Endodermal cell (in vitro differentiated cells): ENCODE results near the gene TPH2. TPM values are rescaled to one million over a fixed set of nuclear protein-coding genes. Genes with fewer than 3 reads are reported as not detected.

ENCODE experiments used
- DNase-seq: peaks from one replicate; pipeline ENCODE4 v3.0.0-alpha.2; 2017
- H3K27ac ChIP-seq: 2 replicates; pipeline ENCODE4 v1.5.1; 2013; ENCODE audit warnings: mild to moderate bottlenecking, low read depth, low read length, moderate library complexity
- H3K27me3 ChIP-seq: 2 replicates; pipeline ENCODE4 v1.6.1; 2013; ENCODE audit warnings: mild to moderate bottlenecking, low read length, moderate library complexity; ENCODE audit not compliant: insufficient read depth, control insufficient read depth, poor library complexity, severe bottlenecking
- H3K36me3 ChIP-seq: 2 replicates; pipeline ENCODE4 v1.7.0; 2013; ENCODE audit warnings: mild to moderate bottlenecking, low read length, moderate library complexity; ENCODE audit not compliant: control insufficient read depth, insufficient read depth
- H3K4me1 ChIP-seq: one replicate; pipeline ENCODE4 v1.7.0; 2013; ENCODE audit warnings: low read length; ENCODE audit not compliant: control insufficient read depth, insufficient read depth
- H3K4me3 ChIP-seq: 2 replicates; pipeline ENCODE4 v1.5.1; 2013; ENCODE audit warnings: mild to moderate bottlenecking, low read length, moderate library complexity
- H3K9ac ChIP-seq: 2 replicates; pipeline ENCODE4 v1.6.1; 2013; ENCODE audit warnings: mild to moderate bottlenecking, low read length, moderate library complexity; ENCODE audit not compliant: poor library complexity, severe bottlenecking; ENCODE audit errors: extremely low read depth
- H3K9me3 ChIP-seq: 2 replicates; pipeline ENCODE4 v1.6.1; 2013; ENCODE audit warnings: mild to moderate bottlenecking, low read length, moderate library complexity; ENCODE audit not compliant: control insufficient read depth
- H3K27ac Mint-ChIP-seq: 2 replicates; pipeline ENCODE4 v1.8.0; 2020; ENCODE audit warnings: mixed read lengths
- H3K27me3 Mint-ChIP-seq: 2 replicates; pipeline ENCODE4 v1.8.0; 2021; ENCODE audit warnings: mild to moderate bottlenecking, mixed read lengths; ENCODE audit not compliant: insufficient read depth
- H3K36me3 Mint-ChIP-seq: 2 replicates; pipeline ENCODE4 v1.8.0; 2020; ENCODE audit warnings: low read depth, mixed read lengths
- H3K4me1 Mint-ChIP-seq: 2 replicates; pipeline ENCODE4 v1.8.0; 2020; ENCODE audit warnings: mixed read lengths
- H3K4me3 Mint-ChIP-seq: 2 replicates; pipeline ENCODE4 v1.8.0; 2020; ENCODE audit warnings: mild to moderate bottlenecking, moderate library complexity, mixed read lengths
- H3K9me3 Mint-ChIP-seq: 2 replicates; pipeline ENCODE4 v1.8.0; 2020; ENCODE audit warnings: mild to moderate bottlenecking, mixed read lengths
- CTCF ChIP-seq: fragments of 200-600 bp; sonication (generic); conservative IDR thresholded peaks from 2 replicates; pipeline ENCODE4 v1.5.0; 2021; ENCODE audit warnings: antibody characterized with exemption, mild to moderate bottlenecking
- WGBS, 2 experiments: methylation state at CpG; one replicate each; pipeline versions ENCODE4 v1.1.5 to v1.1.7; 2013; ENCODE audit warnings: missing lambda C conversion rate in 2 of 2, mixed read lengths in 1 of 2; ENCODE audit not compliant: insufficient coverage in 1 of 2, insufficient read length in 1 of 2; 5-methylcytosine and 5-hydroxymethylcytosine counted together
- total RNA-seq, 2 donors: library from RNA; stranded (reverse); fragmentation: NEBNext Ultra II Directional in 1 of 2; extraction: Animal tissue kit (Norgen Biotek cat#: 25700) in 1 of 2; gene quantifications; 2 replicates in 1 of 2; 3 replicates in 1 of 2; pipeline ENCODE4 v1.2.1, GENCODE V29; 2021

The TPH2 gene
- total RNA-seq, 2 donors from 2014 or later: 0.11 TPM; not detected in 1

GRCh38 chr12:72011374-72011773, 72.7 kb downstream of the TPH2 start:
- no peaks in the 10 kb centered on the region for H3K36me3 Mint-ChIP-seq
- H3K4me1 Mint-ChIP-seq: peaks cover 5% of the 10 kb centered on the region
- H3K27ac ChIP-seq: no peak overlapping the region
- H3K36me3 ChIP-seq: no peaks in the 10 kb centered on the region
- no peak overlapping the region for H3K27ac Mint-ChIP-seq
- no peak for TF ChIP-seq CTCF
- no peaks in the 10 kb centered on the region for H3K27me3 Mint-ChIP-seq
- no peak overlapping the region for H3K4me3 ChIP-seq
- H3K27me3 ChIP-seq: no peaks in the 10 kb centered on the region
- H3K9me3 Mint-ChIP-seq: no peaks in the 10 kb centered on the region
- H3K4me1 ChIP-seq: no peaks in the 10 kb centered on the region
- no peak for DNase-seq
- H3K9me3 ChIP-seq: no peaks in the 10 kb centered on the region
- H3K9ac ChIP-seq: no peak overlapping the region
- 94 to 100% methylated on average over 1 of the region's 1 CpG for WGBS, 2 experiments
- no peak overlapping the region for H3K4me3 Mint-ChIP-seq

- H3K4me1 ChIP-seq: no peaks in the 10 kb centered on the region
- DNase-seq: no peak
- Mint-ChIP-seq H3K9me3 (no peaks in the 10 kb centered on the region), H3K4me3 (no peak overlapping the region), H3K4me1 (no peaks in the 10 kb centered on the region), H3K36me3 (no peaks in the 10 kb centered on the region), H3K27me3 (no peaks in the 10 kb centered on the region), H3K27ac (no peak overlapping the region)
- H3K36me3 ChIP-seq: no peaks in the 10 kb centered on the region
- no peak overlapping the region for H3K4me3 ChIP-seq
- H3K27me3 ChIP-seq: no peaks in the 10 kb centered on the region
- 68 to 71% methylated on average over 4 of the region's 4 CpGs for WGBS, 2 experiments
- H3K9me3 ChIP-seq: no peaks in the 10 kb centered on the region
- H3K27ac ChIP-seq: no peak overlapping the region
- no peak overlapping the region for H3K9ac ChIP-seq
- no peak for TF ChIP-seq CTCF
These were observed 74.2 kb downstream of the TPH2 start for GRCh38 chr12:72012874-72013273.

GRCh38 chr12:72015895-72016294, 77.2 kb downstream of the TPH2 start:
- H3K4me1 ChIP-seq: no peaks in the 10 kb centered on the region
- no peak for TF ChIP-seq CTCF
- Mint-ChIP-seq H3K36me3 (no peaks in the 10 kb centered on the region), H3K4me3 (no peak overlapping the region), H3K9me3 (no peaks in the 10 kb centered on the region), H3K27ac (no peak overlapping the region), H3K4me1 (peaks cover 4% of the 10 kb centered on the region), H3K27me3 (no peaks in the 10 kb centered on the region)
- H3K9ac ChIP-seq: no peak overlapping the region
- no peak for DNase-seq
- H3K27me3 ChIP-seq: no peaks in the 10 kb centered on the region
- no peaks in the 10 kb centered on the region for H3K36me3 ChIP-seq
- no peaks in the 10 kb centered on the region for H3K9me3 ChIP-seq
- WGBS, 2 experiments: 100% methylated on average over 1 of the region's 1 CpG
- no peak overlapping the region for H3K27ac ChIP-seq
- no peak overlapping the region for H3K4me3 ChIP-seq
